HCT116 (cell line): ENCODE data around the gene CYP4F2. TPM values are rescaled to one million over a fixed set of nuclear protein-coding genes. Genes with fewer than 3 reads are reported as not detected.

Experiments used
- ATAC-seq: fragments of 200-7000 bp; cut with Tn5 transposase; 2 replicates; pipeline ENCODE4 v1.9.1; 2020; ENCODE audit warnings: mild to moderate bottlenecking, moderate library complexity
- BruUV-seq: library from RNA; stranded (reverse); fragments of 400-500 nt; replicated peaks from 2 replicates; lab custom pipeline; 2021; lab: Mats Ljungman, UMichigan
- CTCF ChIA-PET: fragments of 300-600 bp; sonication (Branson Sonifier 250); formaldehyde crosslinking; loops from one replicate; lab custom pipeline; 2021; ENCODE audit warnings: antibody characterized with exemption; lab: Charles Lee
- POLR2A ChIA-PET: fragments of 300-600, 350-600 bp; sonication (Branson Sonifier 250); formaldehyde crosslinking; loops from one replicate; lab custom pipeline; 2021; ENCODE audit warnings: antibody characterized with exemption; lab: Charles Lee
- RAD21 ChIA-PET, 2 experiments: fragments of 300-600 bp; sonication (Branson Sonifier 250); formaldehyde crosslinking; loops; one replicate each; lab custom pipeline; 2023; ENCODE audit warnings: low total read pairs in 2 of 2; ENCODE audit not compliant: uncharacterized antibody in 2 of 2, unreplicated experiment in 2 of 2, low non-redundant PET in 1 of 2; lab: Charles Lee
- DNase-seq: peaks from one replicate; pipeline ENCODE4 v3.0.0-alpha.2; 2010; ENCODE audit warnings: low read depth, low spot score
- H2AFZ ChIP-seq: fragments of 200-600 bp; shearing (Covaris generic), sonication (generic); 2 replicates; pipeline ENCODE4 v1.6.1; 2017; ENCODE audit warnings: low read depth, mixed run types, mixed read lengths, antibody characterized with exemption, low read length; ENCODE audit not compliant: poor library complexity, severe bottlenecking
- H3K27ac ChIP-seq: 2 replicates; pipeline ENCODE4 v1.5.1; 2012; ENCODE audit warnings: low read depth, low read length
- H3K27me3 ChIP-seq: fragments of 200-600 bp; sonication (generic); 2 replicates; pipeline ENCODE4 v1.6.1; 2016; ENCODE audit warnings: mixed run types, low read length, mixed read lengths; ENCODE audit not compliant: insufficient read depth
- H3K36me3 ChIP-seq, 2 experiments: fragments of 200-500 bp in 1 of 2; fragments of 200-600 bp in 1 of 2; sonication (Bioruptor generic) in 1 of 2; sonication (generic) in 1 of 2; 2 replicates each; pipeline versions ENCODE4 v1.5.1 to v1.6.1; 2014 to 2016; ENCODE audit warnings: low read length in 2 of 2, inconsistent platforms in 1 of 2, mixed read lengths in 1 of 2, mixed run types in 1 of 2; ENCODE audit not compliant: insufficient read depth in 2 of 2, control insufficient read depth in 1 of 2
- H3K4me1 ChIP-seq, 2 experiments: fragments of 200-600 bp in 1 of 2; sonication (generic) in 1 of 2; 2 replicates each; pipeline versions ENCODE4 v1.5.1 to v1.6.1; 2012 to 2017; ENCODE audit warnings: low read length in 2 of 2, inconsistent platforms in 1 of 2, mild to moderate bottlenecking in 1 of 2, mixed read lengths in 1 of 2, mixed run types in 1 of 2, moderate library complexity in 1 of 2; ENCODE audit not compliant: insufficient read depth in 2 of 2, control insufficient read depth in 1 of 2
- H3K4me2 ChIP-seq: fragments of 200-600 bp; sonication (generic); 2 replicates; pipeline ENCODE4 v1.6.1; 2017; ENCODE audit warnings: mixed run types, low read length, mixed read lengths
- H3K4me3 ChIP-seq, 2 experiments: fragments of 200-600 bp in 1 of 2; sonication (generic) in 1 of 2; replicated peaks in 1 of 2; 2 replicates each; pipeline ENCODE4 v1.5.1; 2011 to 2016; ENCODE audit warnings: low read length in 2 of 2, control low read depth in 1 of 2, low read depth in 1 of 2, mild to moderate bottlenecking in 1 of 2, mixed read lengths in 1 of 2, mixed run types in 1 of 2
- H3K79me2 ChIP-seq: fragments of 200-600 bp; sonication (generic); 2 replicates; pipeline ENCODE4 v1.6.1; 2017; ENCODE audit warnings: mild to moderate bottlenecking, mixed run types, low read length, moderate library complexity, mixed read lengths; ENCODE audit not compliant: insufficient read depth
- H3K9ac ChIP-seq: fragments of 200-600 bp; sonication (generic); 2 replicates; pipeline ENCODE4 v1.6.1; 2016; ENCODE audit warnings: low read length, mixed read lengths
- H3K9me2 ChIP-seq: fragments of 200-600 bp; sonication (generic), shearing (Covaris generic); 2 replicates; pipeline ENCODE4 v1.6.1; 2017; ENCODE audit warnings: mixed run types, mild to moderate bottlenecking, moderate library complexity; ENCODE audit not compliant: insufficient read depth
- H3K9me3 ChIP-seq, 2 experiments: fragments of 200-500 bp in 1 of 2; fragments of 200-600 bp in 1 of 2; sonication (Bioruptor generic) in 1 of 2; sonication (generic) in 1 of 2; 2 replicates each; pipeline ENCODE4 v1.6.1; 2014 to 2017; ENCODE audit warnings: low read length in 2 of 2, mixed read lengths in 2 of 2, inconsistent platforms in 1 of 2, low read depth in 1 of 2, mild to moderate bottlenecking in 1 of 2, mixed run types in 1 of 2, moderate library complexity in 1 of 2; ENCODE audit not compliant: control insufficient read depth in 1 of 2, insufficient read depth in 1 of 2
- H4K20me1 ChIP-seq: fragments of 200-600 bp; sonication (generic), shearing (Covaris generic); 2 replicates; pipeline ENCODE4 v1.6.1; 2017; ENCODE audit warnings: mixed run types, mild to moderate bottlenecking, moderate library complexity; ENCODE audit not compliant: insufficient read depth
- CTCF ChIP-seq, 3 experiments: fragments of 200-600 bp in 1 of 3; sonication (generic) in 1 of 3; IDR thresholded peaks in 2 of 3; conservative IDR thresholded peaks in 1 of 3; 2 replicates each; pipeline ENCODE4 v1.5.1; 2012 to 2017; ENCODE audit warnings: low read depth in 2 of 3, low read length in 2 of 3, antibody characterized with exemption in 1 of 3, borderline replicate concordance in 1 of 3, control low read depth in 1 of 3, mild to moderate bottlenecking in 1 of 3, mixed read lengths in 1 of 3, mixed run types in 1 of 3, moderate library complexity in 1 of 3; ENCODE audit not compliant: insufficient read depth in 1 of 3
- EGR1 ChIP-seq: IDR thresholded peaks from 2 replicates; pipeline ENCODE4 v1.6.1; 2012; ENCODE audit warnings: low read depth
- JUND ChIP-seq: IDR thresholded peaks from 2 replicates; pipeline ENCODE4 v1.6.1; 2012
- POLR2AphosphoS5 ChIP-seq: IDR thresholded peaks from 2 replicates; pipeline ENCODE4 v1.6.1; 2011; ENCODE audit warnings: mild to moderate bottlenecking, low read depth, low read length, moderate library complexity
- RAD21 ChIP-seq: IDR thresholded peaks from 2 replicates; pipeline ENCODE4 v1.6.1; 2012; ENCODE audit warnings: low read depth, mild to moderate bottlenecking
- SIN3A ChIP-seq: IDR thresholded peaks from 2 replicates; pipeline ENCODE4 v1.6.1; 2012; ENCODE audit warnings: low read depth
- SP1 ChIP-seq: IDR thresholded peaks from 2 replicates; pipeline ENCODE4 v1.6.1; 2012; ENCODE audit warnings: low read depth
- ZNF274 ChIP-seq: fragments of 200-500 bp; sonication (Bioruptor generic); IDR thresholded peaks from 2 replicates; pipeline ENCODE4 v1.6.1; 2014; ENCODE audit warnings: mild to moderate bottlenecking, low read depth, low read length, inconsistent platforms
- intact Hi-C: fragments of 100-400 bp; cut with micrococcal nuclease; formaldehyde crosslinking; loops from 2 replicates; pipeline ENCODE4 v1.10.0; 2022
- total RNA-seq: library from RNA; stranded (reverse); gene quantifications from one replicate; pipeline ENCODE4 v1.2.1, GENCODE V29; 2021; ENCODE audit not compliant: unreplicated experiment

The CYP4F2 gene
- total RNA-seq, 1 experiment from 2014 or later, result 1.1 TPM

- H3K4me2 ChIP-seq, result peak overlapping the region; percentile 94
- H2AFZ ChIP-seq, result no peak overlapping the region
- H3K79me2 ChIP-seq, result peaks cover 39% of the 10 kb centered on the region
- ChIA-PET POLR2A (interaction anchor here (0.8 to 2.7 kb wide), 5 partner anchors 8 to 28 kb away, joined by 3 to 19 read pairs (median 4); no protein-coding TSS in a partner anchor), CTCF (interaction anchor here (0.8 to 1.2 kb wide), 2 partner anchors 22 to 51 kb away, joined by 3 to 7 read pairs; no protein-coding TSS in a partner anchor), RAD21 (no interaction called here)
- no TSS peak for BruUV-seq
- peak overlapping the region; percentile 71 to 76 for H3K4me3 ChIP-seq
- H3K27ac ChIP-seq, result peak overlapping the region; percentile 84
- H3K9me2 ChIP-seq, result no peaks in the 10 kb centered on the region
- DNase-seq, result peak; percentile 73
- H3K9me3 ChIP-seq, result no peaks in the 10 kb centered on the region
- TF ChIP-seq POLR2AphosphoS5, result peak; percentile 83
- 0 out of 2 replicates have a peak, but pooled peaks have one; percentile 25 for TF ChIP-seq SP1
- peak; percentile 20; the same call in 1 of the 2 replicates for TF ChIP-seq JUND
- peak; percentile 97 for TF ChIP-seq EGR1
- TF ChIP-seq SIN3A, result peak; percentile 59; the same call in 1 of the 2 replicates
- TF ChIP-seq RAD21, result no peak
- TF ChIP-seq ZNF274, result no peak
- TF ChIP-seq CTCF (IDR thresholded peaks at IDR 0.05 in 2 of 3, conservative IDR thresholded peaks at IDR 0.05 in 1 of 3; ENCODE audit: borderline replicate concordance in 1 of 3, insufficient read depth in 1 of 3, low read depth in 2 of 3, low read length in 2 of 3), result no peak
- TF ChIP-seq, all 23 proteins: peak for 5
- Histone ChIP-seq H4K20me1 (no peaks in the 10 kb centered on the region), H3K4me1 (peaks cover 23 to 50% of the 10 kb centered on the region in 2 experiments), H3K9ac (peak overlapping the region; percentile 72), H3K27me3 (no peaks in the 10 kb centered on the region), H3K36me3 (no peaks in the 10 kb centered on the region)
- intact Hi-C loops, result loop anchor here (2.0 kb wide), 1 partner anchor 26 kb away; no protein-coding TSS in a partner anchor
- peak; percentile 93 for ATAC-seq
These were observed 34.6 kb downstream of the CYP4F2 start for GRCh38 chr19:15863272-15863671.
